ENCODE data around the gene SLC38A2.

DNA sequence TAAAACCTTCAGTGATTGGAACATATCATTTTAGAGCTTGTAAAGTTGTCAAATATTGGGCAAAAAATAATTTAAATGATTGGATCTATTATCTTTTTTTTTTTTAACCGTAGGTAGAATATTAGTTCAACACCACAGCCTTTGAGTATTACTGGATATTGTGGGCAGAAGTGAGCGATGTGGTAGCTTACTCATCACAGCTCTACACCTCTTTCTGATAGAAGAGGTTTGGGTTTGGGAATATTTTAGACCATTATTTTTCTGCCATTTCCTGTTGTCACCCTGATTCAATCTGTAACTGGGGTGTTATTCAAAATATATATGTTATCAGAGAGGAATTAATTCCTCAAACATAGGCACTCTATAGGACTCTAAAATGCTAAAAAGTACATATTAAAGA is 34.8 kb upstream of the SLC38A2 start:
- TF ChIP-seq, protein P1, sequence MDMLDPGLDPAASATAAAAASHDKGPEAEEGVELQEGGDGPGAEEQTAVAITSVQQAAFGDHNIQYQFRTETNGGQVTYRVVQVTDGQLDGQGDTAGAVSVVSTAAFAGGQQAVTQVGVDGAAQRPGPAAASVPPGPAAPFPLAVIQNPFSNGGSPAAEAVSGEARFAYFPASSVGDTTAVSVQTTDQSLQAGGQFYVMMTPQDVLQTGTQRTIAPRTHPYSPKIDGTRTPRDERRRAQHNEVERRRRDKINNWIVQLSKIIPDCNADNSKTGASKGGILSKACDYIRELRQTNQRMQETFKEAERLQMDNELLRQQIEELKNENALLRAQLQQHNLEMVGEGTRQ (CRISPR knock-in tag; IDR thresholded peaks at IDR 0.05): no peak
- TF ChIP-seq ZNF232 (CRISPR knock-in tag; IDR thresholded peaks at IDR 0.05): no peak
- no peak for TF ChIP-seq TCF7 (CRISPR knock-in tag; IDR thresholded peaks at IDR 0.05; ENCODE audit: low read depth)
- TF ChIP-seq, protein P2, sequence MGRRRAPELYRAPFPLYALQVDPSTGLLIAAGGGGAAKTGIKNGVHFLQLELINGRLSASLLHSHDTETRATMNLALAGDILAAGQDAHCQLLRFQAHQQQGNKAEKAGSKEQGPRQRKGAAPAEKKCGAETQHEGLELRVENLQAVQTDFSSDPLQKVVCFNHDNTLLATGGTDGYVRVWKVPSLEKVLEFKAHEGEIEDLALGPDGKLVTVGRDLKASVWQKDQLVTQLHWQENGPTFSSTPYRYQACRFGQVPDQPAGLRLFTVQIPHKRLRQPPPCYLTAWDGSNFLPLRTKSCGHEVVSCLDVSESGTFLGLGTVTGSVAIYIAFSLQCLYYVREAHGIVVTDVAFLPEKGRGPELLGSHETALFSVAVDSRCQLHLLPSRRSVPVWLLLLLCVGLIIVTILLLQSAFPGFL (CRISPR knock-in tag; IDR thresholded peaks at IDR 0.05; ENCODE audit: borderline replicate concordance): no peak
